DOHH2 (cell line): Measurements from ENCODE around the gene THRB.

Source experiments
- H3F3A ChIP-seq: fragments of 200-600 bp; sonication (generic), shearing (Covaris generic); 2 replicates; pipeline ENCODE4 v1.6.0; 2016; ENCODE audit warnings: antibody characterized with exemption, mild to moderate bottlenecking; ENCODE audit not compliant: control insufficient read depth, insufficient read depth
- H3K27ac ChIP-seq: fragments of 200-600 bp; sonication (generic); 2 replicates; pipeline ENCODE4 v1.5.1; 2014; ENCODE audit warnings: low read depth, mild to moderate bottlenecking, low read length, moderate library complexity
- H3K27me3 ChIP-seq: fragments of 200-600 bp; sonication (generic); 2 replicates; pipeline ENCODE4 v1.6.1; 2014; ENCODE audit warnings: mild to moderate bottlenecking, low read length, mixed read lengths; ENCODE audit not compliant: control insufficient read depth
- H3K36me3 ChIP-seq: fragments of 200-600 bp; sonication (generic); 2 replicates; pipeline ENCODE4 v1.6.1; 2014; ENCODE audit warnings: mild to moderate bottlenecking, low read length, moderate library complexity, mixed read lengths; ENCODE audit not compliant: control insufficient read depth
- H3K4me1 ChIP-seq: fragments of 200-600 bp; sonication (generic); 2 replicates; pipeline ENCODE4 v1.6.1; 2014; ENCODE audit warnings: mild to moderate bottlenecking, low read length, mixed read lengths; ENCODE audit not compliant: control insufficient read depth
- H3K4me2 ChIP-seq: fragments of 200-600 bp; sonication (generic); 2 replicates; pipeline ENCODE4 v1.6.0; 2014; ENCODE audit warnings: mild to moderate bottlenecking, low read length, moderate library complexity
- H3K4me3 ChIP-seq: fragments of 200-600 bp; sonication (generic); 2 replicates; pipeline ENCODE4 v1.5.1; 2014; ENCODE audit warnings: mild to moderate bottlenecking, low read length, mixed read lengths
- H3K79me2 ChIP-seq: fragments of 200-600 bp; sonication (generic); 2 replicates; pipeline ENCODE4 v1.6.1; 2014; ENCODE audit warnings: mild to moderate bottlenecking, low read length, mixed read lengths; ENCODE audit not compliant: control insufficient read depth
- H3K9me2 ChIP-seq: fragments of 200-600 bp; sonication (generic); replicated peaks from 2 replicates; pipeline ENCODE4 v1.6.1; 2014; ENCODE audit warnings: mild to moderate bottlenecking, low read length, mixed read lengths; ENCODE audit not compliant: control insufficient read depth
- H3K9me3 ChIP-seq: fragments of 200-600 bp; sonication (generic); 2 replicates; pipeline ENCODE4 v1.6.1; 2014; ENCODE audit warnings: antibody characterized with exemption, low read length, mixed read lengths; ENCODE audit not compliant: control insufficient read depth, insufficient read depth
- H4K20me1 ChIP-seq: fragments of 200-600 bp; sonication (generic); 2 replicates; pipeline ENCODE4 v1.6.0; 2014; ENCODE audit warnings: low read depth, mild to moderate bottlenecking, antibody characterized with exemption, low read length, moderate library complexity; ENCODE audit not compliant: control insufficient read depth, insufficient read depth
- CTCF ChIP-seq: fragments of 200-600 bp; sonication (generic); IDR thresholded peaks from one replicate; pipeline ENCODE4 v1.5.1; 2014; ENCODE audit warnings: antibody characterized with exemption, mild to moderate bottlenecking, low read depth, low read length; ENCODE audit not compliant: poor library complexity, severe bottlenecking
- EZH2phosphoT487 ChIP-seq: fragments of 200-600 bp; sonication (generic); IDR thresholded peaks from 2 replicates; pipeline ENCODE4 v1.6.1; 2017; ENCODE audit warnings: borderline replicate concordance, mild to moderate bottlenecking, antibody characterized with exemption, low read length, moderate library complexity, mixed read lengths

Gene THRB

GRCh38 chr3:24222165-24222805, 272.4 kb downstream of the THRB start:
- H3K4me2 ChIP-seq, result no peak overlapping the region

GRCh38 chr3:24220859-24221657, 273.6 kb downstream of the THRB start:
- no peaks in the 10 kb centered on the region for H3K79me2 ChIP-seq
- no peak overlapping the region for H3K4me2 ChIP-seq
- H3K9me2 ChIP-seq, result no peaks in the 10 kb centered on the region
- no peaks in the 10 kb centered on the region for H3F3A ChIP-seq
- no peak overlapping the region for H3K27ac ChIP-seq
- TF ChIP-seq EZH2phosphoT487, result no peak
- TF ChIP-seq CTCF, result no peak
- H3K4me1 ChIP-seq, result no peaks in the 10 kb centered on the region
- H3K9me3 ChIP-seq, result no peaks in the 10 kb centered on the region
- H3K27me3 ChIP-seq, result peaks cover 5% of the 10 kb centered on the region; the same call in 1 of the 2 replicates
- no peaks in the 10 kb centered on the region for H4K20me1 ChIP-seq
- no peak overlapping the region for H3K4me3 ChIP-seq
- no peaks in the 10 kb centered on the region for H3K36me3 ChIP-seq

More at GRCh38 chr3:24222165-24222805, 272.4 kb downstream of the THRB start:
- H3K9me2 ChIP-seq, result no peaks in the 10 kb centered on the region
- no peaks in the 10 kb centered on the region for H3F3A ChIP-seq
- H3K4me1 ChIP-seq, result no peaks in the 10 kb centered on the region
- H3K36me3 ChIP-seq, result no peaks in the 10 kb centered on the region
- peaks cover 5% of the 10 kb centered on the region; the same call in 1 of the 2 replicates for H3K27me3 ChIP-seq
- H3K9me3 ChIP-seq, result no peaks in the 10 kb centered on the region
- H3K79me2 ChIP-seq, result no peaks in the 10 kb centered on the region
- no peaks in the 10 kb centered on the region for H4K20me1 ChIP-seq
- H3K4me3 ChIP-seq, result no peak overlapping the region
- TF ChIP-seq CTCF, result no peak
- H3K27ac ChIP-seq, result no peak overlapping the region

GRCh38 chr3:24215502-24215901, 279.1 kb downstream of the THRB start:
- Histone ChIP-seq H3K36me3 (no peaks in the 10 kb centered on the region), H3K9me2 (no peaks in the 10 kb centered on the region), H3K4me3 (no peak overlapping the region), H3K9me3 (no peaks in the 10 kb centered on the region), H3K4me1 (no peaks in the 10 kb centered on the region), H3K4me2 (no peak overlapping the region), H4K20me1 (no peaks in the 10 kb centered on the region), H3F3A (no peaks in the 10 kb centered on the region), H3K79me2 (no peaks in the 10 kb centered on the region), H3K27ac (no peak overlapping the region), H3K27me3 (no peaks in the 10 kb centered on the region)
- TF ChIP-seq EZH2phosphoT487, result no peak
- TF ChIP-seq CTCF, result no peak
